Stimulated activated CD8-positive, alpha-beta memory T cell treated with anti-CD3 and anti-CD28 coated beads, Interleukin-12 subunit alpha, Interleukin-12 subunit beta, amount 100 ng/mL, for 1 hour (primary cell): ENCODE data around the gene XYLB.
"Not testable (repeated sequence)": the region's sequence is repeated elsewhere in the genome, so short reads cannot be mapped to it uniquely, and the experiment has no call there.

ENCODE experiments used
- DNase-seq: peaks from one replicate; pipeline ENCODE4 v3.0.0-alpha.2; 2020; ENCODE audit warnings: low read depth

The XYLB gene

DNA sequence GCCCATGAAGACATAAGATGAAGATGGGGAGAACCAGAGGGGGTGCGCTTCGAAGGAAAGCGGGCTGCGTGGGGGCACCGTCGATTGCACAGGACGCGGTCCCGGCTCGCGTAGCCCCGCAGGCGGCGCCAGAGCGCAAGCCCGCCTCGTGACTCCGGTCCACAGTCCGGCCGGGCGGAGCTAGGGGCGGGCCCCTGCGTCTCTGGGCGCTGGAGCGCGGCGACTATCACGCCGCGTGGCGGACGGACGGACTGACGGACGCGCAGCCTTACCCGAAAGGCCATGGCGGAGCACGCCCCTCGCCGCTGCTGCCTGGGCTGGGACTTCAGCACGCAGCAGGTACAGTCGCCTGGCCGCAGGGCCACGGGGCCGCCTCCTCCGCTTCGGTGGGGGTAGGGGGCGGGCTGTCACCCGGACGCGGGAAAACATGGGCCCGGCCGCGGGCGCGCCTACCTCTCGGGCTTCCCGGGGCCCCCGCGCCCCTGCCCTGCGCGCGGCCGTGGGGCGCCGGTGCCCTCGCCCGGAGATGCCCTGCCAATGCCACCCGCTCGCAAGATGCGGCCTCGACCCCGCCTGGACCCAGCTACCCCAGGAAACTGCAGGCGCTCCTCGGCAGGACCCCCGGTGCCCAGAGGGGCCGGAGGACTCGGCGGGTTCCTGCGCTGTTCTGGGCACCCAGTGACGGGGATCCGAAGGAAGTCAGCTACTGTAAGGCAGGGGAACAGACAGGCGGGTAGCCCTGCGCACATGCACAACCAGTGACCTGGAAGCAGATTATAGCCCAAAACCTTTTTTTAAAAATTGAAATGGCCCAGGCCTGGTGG, at the start of gene XYLB:
Gene XYLB, plus strand, starts transcription at position 199 of the 824 bp plus-strand sequence. Its CDS starts 84 bp downstream, at position 283.
- DNase-seq = peak; percentile 49

DNA sequence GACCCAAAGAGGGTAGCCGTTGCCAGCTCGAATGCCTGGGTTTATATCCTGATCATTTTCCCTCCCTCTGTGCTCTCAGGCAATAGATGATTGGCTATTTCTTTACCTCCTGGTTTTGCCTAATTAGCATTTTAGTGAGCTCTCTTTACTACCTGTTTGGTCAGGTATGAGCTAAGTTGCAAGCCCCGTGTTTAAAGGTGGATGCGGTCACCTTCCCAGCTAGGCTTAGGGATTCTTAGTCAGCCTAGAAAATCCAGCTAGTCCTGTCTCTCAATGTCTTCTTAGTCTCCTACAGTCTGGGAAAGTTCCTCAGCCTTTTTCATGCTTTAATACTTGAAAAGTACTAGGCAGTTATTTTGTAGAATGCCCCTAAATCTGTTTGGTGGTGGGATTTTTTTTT, 49.5 kb upstream of the XYLB start:
- not testable (repeated sequence) for DNase-seq

DNA sequence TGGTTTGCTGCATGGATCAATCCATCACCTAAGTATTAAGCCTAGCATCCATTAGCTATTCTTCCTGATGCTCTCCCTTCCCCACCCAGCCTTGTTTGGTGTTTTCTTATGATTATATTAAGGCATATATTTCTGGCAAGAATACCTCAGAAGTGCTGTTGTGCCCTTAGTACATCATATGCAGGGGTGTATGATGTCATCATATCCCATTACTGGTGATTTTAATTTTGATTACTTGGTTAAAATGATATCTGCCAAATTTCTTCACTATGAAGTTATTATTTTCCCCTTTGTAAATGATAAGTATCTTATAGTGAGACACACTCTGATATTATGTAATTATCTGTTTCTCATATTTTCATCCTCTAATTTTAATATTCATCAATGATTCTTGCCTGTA, 49.0 kb upstream of the XYLB start:
- no peak for DNase-seq

DNA sequence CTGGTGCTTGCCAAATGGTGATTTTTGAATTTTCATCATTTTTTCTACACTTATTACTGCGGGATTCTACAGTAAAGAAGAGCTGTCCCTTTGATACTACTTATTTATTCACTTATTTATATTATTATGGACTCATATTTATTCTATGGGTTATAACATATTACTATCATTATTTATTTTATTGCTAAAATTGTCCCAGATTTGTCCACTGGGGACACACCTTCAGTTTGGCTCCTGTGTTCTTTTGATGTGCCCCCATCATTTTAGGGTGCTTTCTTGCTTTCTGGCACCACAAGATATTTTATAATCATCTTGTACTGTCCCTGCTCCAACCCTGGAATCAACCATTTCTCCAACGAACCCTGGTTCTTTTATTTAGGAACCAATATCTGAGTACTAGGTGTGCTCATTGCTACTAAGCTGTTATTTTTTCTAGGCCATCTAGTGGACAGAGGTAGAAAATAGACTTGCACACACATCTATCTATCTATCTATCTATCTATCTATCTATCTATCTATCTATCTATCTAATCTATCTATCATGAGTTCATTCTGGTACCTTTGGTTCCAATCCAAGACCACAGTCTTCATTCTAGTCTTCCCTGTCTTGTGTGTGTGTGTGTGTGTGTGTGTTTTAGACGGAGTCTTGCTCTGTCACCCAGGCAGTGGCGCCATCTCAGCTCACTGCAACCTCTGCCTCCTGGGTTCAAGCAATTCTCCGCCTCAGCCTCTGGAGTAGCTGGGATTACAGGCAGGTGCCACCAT, 48.5 kb upstream of the XYLB start:
- no peak for DNase-seq

DNA sequence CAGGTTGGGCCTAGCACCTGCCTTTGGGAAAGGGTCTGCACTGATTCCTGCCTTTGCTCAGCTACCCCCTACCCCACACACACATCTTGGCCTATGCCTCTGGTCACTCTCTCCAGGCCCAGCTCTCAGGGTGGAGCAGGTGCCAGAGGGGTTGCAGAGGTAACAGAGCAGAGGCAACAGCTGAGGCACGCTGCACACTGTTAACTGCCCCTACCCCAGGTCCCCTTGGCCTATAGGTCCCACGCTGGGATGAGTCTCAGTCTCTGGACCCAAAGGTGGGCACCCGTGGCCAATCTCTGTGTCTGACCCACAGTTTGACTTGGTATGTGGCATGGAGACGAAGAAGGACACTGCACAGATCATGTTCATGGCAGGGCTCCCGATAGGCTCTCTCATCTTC, 39.6 kb upstream of the XYLB start:
- no peak for DNase-seq

DNA sequence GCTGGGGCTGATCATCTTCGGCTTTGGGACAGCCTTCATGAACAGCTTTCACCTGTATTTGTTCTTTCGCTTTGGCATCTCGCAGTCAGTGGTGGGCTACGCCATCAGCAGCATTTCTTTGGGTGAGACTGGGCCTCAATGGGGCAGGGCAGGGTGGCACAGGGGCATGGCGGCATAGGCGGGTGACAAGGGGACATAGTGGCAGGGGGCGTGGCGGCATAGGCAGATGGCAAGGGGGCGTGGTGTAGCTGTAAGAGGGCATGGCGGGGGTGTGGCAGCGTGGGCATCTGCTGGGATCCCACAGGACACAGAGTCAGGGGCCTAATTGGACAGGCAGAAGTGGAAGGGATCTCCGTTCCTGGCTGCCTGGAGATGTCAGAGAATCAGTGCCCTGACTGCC, 39.0 kb upstream of the XYLB start:
- DNase-seq = no peak

DNA sequence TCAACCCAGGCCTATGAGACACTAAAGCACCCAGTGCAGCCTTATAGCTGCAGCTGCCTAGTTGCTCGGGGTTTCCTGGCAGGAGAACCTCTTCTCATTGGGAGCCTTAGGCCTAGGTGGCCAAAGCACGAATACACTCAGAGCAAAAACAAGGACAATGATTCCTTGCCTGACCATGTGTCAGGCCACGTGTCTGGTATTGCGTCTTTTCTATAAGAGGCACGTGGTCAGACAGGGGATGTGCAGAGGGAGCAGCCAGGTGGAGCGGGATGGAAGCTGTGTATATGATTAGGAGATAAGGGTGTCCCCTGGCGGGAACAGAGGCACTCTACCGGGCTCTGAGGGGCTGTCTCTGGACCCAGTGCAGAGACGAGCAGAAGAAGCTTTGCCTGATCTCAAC, 38.1 kb upstream of the XYLB start:
- DNase-seq = no peak

DNA sequence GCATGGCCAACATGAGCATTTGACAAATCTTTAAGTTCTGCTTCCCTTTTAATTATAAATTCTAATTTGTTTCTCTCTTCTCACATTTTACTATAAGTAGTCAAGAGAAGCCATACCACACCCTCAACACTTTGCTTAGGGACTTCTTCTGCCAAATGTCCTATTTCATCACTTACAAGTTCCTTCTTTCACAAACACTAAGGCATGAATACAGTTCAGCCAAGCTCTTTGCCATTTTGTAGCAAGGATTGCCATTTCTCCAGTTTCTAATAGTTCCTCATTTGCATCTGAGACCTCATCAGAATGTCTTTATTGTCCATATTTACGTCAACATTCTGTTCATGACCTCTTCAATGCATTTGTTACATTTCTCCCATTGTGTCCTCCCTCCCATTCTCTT, 35.1 kb upstream of the XYLB start:
- DNase-seq = no peak

DNA sequence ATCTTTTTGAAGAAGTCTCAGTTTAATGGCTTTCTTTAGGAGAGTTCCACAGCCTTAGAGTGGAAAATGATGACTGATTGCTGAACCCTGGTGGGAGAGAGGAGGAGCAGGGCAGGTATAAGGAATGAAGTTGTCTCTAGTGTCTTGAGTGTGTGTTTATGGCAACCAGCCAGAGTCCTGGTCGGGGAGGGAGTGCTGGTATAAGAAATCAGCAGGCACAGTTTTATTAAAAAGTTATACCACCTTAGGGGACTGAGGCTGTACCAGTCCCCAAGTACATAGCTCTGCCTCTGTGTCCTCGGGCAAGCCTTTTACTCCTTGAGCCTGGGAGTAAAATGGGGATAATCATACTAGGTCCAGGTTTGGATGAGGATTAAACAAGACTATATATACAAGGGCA, 34.6 kb upstream of the XYLB start:
- DNase-seq = no peak

DNA sequence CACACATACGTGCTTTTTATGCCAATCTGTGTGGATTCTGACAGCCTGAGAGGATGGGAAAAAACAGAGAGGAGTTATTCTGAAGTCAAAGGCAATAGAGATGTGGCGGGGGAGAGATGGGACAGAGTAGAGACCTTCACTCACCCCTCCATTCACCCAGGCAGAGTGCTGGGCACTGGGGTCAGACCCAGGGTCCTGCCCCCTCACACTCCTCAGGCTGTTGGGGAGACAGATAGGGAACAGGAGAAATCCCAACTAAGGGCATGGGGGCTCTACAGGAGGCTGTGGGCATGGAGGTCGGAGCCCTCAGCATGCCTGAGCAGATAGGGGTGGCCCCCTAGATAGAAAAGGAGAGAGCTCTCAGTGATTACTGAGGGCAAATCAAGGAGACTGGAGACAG, 34.2 kb upstream of the XYLB start:
- DNase-seq = no peak

DNA sequence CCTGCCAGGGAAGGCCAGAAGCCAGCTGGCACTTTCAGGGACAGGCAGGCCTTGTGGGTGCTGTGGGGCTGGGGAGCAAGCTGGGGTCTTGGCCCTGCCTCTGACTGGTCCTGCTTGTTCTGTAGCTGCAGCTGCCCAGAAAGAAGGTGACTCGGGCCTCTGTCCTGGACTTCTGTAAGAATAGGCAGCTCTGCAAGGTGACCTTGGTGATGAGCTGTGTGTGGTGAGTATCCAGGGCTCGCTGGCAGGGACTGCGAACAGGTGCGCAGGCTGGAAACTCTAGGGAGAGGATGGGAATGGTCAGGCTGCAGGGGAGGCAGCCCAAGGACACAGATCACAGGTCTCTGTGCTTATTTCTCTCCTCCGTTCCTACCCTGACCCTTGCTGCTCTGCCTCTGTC, 33.3 kb upstream of the XYLB start:
- no peak for DNase-seq

DNA sequence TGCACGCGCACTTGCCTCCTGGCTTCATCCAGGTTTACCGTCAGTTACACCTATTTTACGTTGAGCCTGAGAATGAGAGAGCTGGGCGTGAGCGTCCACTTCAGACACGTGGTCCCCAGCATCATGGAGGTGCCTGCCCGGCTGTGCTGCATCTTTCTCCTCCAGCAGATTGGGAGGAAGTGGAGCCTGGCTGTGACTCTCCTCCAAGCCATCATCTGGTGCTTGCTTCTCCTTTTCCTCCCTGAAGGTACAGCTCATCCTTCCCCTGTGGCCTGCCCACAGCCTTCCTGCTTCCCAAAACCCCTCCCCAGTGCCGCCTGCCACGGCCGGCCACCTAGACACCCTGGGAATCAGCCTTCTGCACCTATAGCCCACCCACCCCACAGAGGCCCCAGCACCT, 32.9 kb upstream of the XYLB start:
- DNase-seq = no peak

DNA sequence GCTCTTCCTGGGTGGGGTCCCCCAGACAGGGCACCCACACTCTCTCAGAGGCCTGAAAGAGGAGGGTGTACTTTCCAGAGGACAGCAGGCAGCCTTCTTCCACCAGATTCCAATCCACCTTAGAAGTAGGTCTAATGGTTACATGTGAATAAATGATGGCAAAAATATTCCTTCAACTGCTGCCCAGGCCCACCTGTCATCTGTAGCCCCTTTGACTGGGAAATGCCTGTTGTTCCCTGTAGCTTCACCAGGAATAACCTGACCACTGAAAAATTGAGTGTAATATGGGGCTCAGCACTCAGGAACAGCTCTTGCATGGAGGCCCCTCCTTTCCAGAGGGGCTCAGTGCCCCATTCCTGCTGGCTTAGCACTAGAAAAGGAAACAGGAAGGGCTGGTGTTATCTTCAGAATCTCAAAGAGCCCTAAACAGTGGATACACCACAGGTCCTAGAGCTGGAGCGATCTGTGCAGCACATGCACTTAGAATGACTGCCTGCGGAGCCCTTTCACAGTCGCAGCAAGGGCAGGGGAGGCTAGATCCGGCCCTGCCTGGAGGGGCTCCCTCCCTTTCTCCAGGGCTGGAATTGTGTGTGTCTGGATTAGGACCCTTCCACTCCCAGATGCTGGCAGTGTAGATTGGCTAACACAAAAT, 32.3 kb upstream of the XYLB start:
- no peak for DNase-seq

DNA sequence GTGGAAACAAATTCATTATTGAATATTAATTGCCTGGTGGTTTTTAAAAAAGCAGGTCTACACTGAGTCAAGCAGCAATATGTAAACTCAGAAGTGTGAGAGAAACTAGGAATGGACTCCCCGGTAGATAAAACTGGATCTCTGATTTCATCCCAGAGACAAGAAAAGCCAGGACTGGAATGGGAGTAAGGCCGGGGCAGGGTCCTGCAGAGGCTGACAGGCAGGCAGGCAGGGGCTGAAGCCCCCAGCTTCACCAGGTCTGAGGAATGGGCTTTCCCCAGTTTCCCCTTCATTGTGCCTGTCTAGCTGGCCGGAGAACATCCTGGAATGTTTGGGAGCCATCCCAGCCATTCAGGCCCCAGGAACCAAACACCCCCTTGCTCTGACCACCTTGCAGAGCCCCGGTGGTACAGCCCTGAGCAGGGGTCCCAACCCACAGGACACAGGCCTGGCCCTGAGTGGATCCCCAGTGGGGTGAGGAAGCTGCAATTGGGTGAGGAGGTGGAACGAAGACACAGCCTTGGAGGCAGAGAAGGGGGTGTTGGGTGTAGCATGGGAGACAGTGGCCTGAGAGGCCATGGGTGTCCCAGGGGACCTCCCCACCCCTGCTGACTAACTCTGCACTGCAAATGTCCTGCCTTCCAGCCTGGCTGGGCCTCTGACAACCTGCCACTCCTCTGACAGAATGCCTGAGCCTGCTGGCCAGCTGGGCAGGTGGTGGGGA, 31.7 kb upstream of the XYLB start:
- no peak for DNase-seq

DNA sequence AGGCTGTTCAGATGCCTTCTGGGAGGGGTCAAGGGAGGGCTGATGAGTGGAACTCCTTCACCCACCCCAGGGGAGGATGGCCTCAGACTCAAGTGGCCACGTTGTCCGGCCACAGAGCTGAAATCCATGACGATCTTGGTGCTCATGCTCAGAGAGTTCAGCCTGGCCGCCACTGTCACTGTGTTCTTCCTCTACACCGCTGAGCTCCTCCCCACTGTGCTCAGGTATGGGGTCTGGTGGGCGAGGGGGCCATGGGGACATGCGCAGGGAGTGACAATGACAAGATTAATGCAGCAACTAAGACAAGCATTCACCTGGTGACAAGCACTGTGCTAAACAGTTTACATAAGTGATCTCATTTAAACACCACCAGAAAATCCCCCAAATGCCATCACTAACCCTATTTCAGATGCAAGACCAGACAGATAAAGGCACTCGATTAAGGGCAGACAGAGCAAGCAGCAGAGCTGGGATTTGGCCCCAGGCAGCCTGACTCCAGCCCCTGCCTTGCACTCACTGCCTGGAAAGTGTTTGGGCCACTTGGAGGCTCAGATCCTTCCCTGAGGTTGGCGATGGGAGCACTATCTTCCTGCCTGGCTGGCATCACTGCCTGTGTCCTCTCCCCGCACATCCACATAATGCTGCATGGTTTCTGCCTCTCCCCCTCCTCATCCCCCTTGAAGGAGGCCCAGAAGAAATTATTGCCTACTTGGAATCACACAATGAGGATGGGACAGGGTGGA, 30.9 kb upstream of the XYLB start:
- no peak for DNase-seq

DNA sequence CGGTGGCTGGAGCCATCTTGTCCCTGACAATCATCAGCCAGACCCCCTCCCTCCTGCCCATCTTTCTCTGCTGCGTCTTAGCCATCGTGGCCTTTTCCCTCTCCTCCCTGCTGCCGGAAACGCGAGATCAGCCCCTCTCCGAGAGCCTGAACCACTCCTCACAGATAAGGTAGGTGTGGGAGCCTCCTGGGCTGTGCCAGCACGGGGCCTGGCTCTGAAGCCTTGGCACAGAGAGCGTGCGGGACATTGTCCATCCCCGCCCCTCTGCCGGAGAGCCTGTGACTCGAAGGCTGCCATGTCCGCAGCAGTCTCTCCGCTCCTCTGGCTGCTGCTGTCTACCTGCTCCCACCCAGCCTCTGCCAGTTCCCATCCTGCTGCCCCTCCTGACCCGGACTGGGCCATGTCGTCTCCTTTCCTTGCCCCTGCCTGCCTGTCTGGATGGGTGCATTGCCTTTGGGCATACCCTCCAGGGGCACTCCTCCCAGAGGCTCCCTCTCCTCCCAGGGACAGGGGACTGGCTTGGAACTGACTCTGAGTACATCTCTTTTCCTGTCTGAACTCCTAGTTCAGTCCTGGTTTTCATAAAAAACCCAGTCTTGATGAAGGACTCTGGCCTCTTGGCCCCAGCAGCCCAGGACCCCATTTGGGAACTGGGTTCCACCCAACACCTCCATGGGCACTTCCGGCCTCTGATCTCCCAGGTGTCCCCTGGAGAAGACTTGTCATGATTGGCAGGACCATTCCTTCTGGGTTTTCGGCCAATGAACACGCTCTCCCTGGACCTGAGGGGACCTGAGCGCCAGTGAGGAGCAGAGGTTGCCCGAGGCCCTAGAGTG, 30.0 kb upstream of the XYLB start:
- no peak for DNase-seq

DNA sequence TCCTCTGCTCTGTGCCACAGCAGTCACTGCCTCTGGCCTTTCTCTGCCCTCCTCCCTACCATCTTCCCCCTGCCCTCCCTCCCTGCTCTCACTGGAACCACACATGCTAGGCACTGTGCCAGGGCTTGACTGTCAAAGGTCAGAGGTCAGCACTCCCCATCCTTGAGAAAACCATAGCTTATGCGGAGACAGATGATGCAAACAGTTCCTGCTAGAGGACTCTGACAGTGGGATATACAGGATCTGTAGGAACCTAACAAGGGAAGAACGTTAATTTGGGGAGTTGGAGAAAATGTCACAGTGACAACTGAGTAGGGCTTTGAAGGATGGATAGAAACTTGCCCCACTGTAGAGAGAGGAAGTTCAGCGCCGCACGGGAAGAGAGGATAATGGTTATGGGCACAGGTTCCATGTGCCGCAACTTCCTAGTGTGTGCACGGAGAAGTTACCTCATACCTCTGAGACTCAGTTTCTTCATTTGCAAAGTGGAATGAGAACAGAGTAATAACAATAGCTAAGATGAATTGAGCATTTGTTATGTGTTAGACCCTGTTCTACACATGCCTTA, 29.3 kb upstream of the XYLB start:
- no peak for DNase-seq

DNA sequence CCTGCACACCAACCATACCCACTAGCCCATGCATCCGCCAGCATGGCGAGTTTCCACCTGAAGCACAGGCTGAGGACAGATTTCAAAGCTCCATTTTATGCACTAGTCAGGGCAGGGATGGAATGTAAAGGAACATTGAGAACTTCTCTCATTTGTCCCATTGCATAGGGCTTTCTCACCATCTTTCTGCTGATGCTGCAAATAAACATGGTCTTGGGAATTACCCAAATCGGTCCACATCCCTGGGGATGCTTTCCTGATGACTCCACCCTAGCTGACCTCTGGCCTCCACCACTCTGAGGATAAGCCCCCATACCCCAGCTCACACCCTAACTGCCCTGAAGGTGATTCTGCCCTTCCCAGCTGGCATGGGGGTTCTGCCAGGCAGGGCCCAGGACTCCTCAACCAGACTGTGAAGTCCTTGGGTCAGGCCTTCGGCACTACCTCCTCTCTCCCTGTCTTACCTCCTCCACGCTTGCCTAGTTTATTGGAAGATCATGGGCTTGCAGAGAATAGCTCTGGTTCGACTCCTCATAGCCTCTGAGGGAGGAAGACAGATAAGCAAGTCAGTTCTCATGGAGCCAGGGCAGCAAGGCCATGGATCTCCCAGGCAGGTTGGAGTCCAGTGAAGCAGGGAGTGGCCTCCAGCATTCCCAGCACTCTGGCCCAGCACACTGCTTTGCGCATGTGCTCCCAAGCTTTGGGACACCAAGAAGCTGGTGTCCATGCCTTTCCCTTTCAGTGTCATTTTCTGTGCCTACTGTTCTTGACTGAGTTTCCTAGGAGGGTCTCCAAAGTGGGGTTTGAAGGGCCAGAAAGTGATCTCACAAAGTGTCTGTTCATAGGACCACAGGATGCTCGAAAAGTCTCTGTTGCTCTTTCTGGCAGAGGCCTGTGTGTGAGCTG, 27.6 kb upstream of the XYLB start:
- no peak for DNase-seq

DNA sequence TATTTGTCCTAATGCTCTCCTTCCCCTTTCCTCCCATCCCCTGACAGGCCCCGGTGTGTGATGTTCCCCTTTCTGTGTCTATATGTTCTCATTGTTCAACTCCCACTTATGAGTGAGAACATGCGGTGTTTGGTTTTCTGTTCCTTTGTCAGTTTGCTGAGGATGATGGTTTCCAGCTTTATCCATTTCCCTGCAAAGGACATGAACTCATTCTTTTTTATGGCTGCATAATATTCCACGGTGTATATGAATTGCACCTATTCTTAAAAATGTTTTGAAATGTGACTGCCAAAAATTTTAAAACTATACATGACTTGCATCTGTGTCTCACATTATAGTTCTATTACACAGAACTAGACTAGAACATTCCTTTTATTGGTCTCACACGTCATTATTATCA, 25.9 kb upstream of the XYLB start:
- not testable (repeated sequence) for DNase-seq
